ENCODE data around the gene ZNF493. TPM values are rescaled to one million over a fixed set of nuclear protein-coding genes. Genes with fewer than 3 reads are reported as not detected.
A peak's percentile ranks its signal among the peaks of the same experiment; 100 is the strongest.

Gene ZNF493
- total RNA-seq (10 to 100 TPM; 18.1 to 100.0 (median 41.4) TPM), polyA plus RNA-seq (1 to 10 TPM; 2.1 to 5.8 (median 3.2) TPM)
- long read RNA-seq, donor 1: 0 reads
- long read RNA-seq, donor 2, full-length matches to known transcripts: 3 of 3 reads
- long read RNA-seq, donor 2, partial matches to known transcripts: 0 of 3 reads
- long read RNA-seq, donor 2, other reads (novel, unspliced or antisense): 0 of 3 reads
- long read RNA-seq, donor 3, partial matches to known transcripts: 0 of 1 reads
- long read RNA-seq, donor 3, other reads (novel, unspliced or antisense): 0 of 1 reads
- long read RNA-seq, donor 4, partial matches to known transcripts: 0 of 1 reads
- long read RNA-seq, donor 4, other reads (novel, unspliced or antisense): 0 of 1 reads
- long read RNA-seq, donor 5, full-length matches to known transcripts: 2 of 2 reads
- long read RNA-seq, donor 5, partial matches to known transcripts: 0 of 2 reads
- long read RNA-seq, donor 5, other reads (novel, unspliced or antisense): 0 of 2 reads
- long read RNA-seq, donor 6, partial matches to known transcripts: 0 of 4 reads
- long read RNA-seq, donor 6, other reads (novel, unspliced or antisense): 0 of 4 reads
- long read RNA-seq, donor 7, partial matches to known transcripts: 0 of 4 reads
- long read RNA-seq, donor 7, other reads (novel, unspliced or antisense): 0 of 4 reads
- long read RNA-seq, donor 8, full-length matches to known transcripts: 4 of 4 reads
- long read RNA-seq, donor 8, partial matches to known transcripts: 0 of 4 reads
- long read RNA-seq, donor 8, other reads (novel, unspliced or antisense): 0 of 4 reads
- long read RNA-seq, donor 9, partial matches to known transcripts: 0 of 4 reads
- long read RNA-seq, donor 9, other reads (novel, unspliced or antisense): 0 of 4 reads
- long read RNA-seq, donor 10, full-length matches to known transcripts: 1 of 1 reads
- long read RNA-seq, donor 10, partial matches to known transcripts: 0 of 1 reads
- long read RNA-seq, donor 10, other reads (novel, unspliced or antisense): 0 of 1 reads

DNA sequence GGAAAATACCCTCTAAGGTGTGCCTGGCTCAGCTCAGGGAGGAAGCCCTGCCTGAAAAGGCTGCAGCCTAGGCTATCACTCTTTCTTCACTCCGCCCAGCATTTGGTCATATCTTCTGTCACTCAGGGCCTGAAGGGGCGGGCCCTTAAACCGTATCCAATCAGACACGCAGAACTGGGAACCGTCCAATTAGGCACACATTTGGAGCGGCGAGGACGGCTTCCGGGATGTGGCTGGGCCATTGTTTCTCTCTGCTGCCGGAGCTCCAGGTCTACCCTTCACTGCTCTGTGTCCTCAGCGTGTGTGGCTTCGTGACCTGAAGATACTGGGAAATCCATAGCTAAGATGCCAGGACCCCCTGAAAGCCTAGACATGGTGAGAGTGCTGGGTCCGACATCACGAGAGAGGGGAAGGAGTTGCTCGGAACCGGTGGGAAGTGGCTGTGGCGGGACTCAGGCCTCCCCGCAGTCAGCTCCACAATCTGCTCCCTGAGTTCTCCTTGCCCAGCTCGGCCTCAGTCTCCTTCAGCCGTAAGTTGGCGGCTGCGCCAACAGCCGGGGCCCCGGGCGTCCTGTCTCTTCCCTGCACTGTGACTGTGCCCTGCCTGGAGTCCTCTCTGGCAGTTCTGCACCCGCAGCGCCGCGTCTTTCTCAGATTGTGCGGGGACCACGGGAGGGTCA is at the start of gene ZNF493:
Gene ZNF493 (plus strand): TSS at position 241 of the 680 bp plus-strand sequence. CDS start 105 bp downstream, at position 346.
- H3K36me3 ChIP-seq: peaks cover 3 to 28% (median 23%) of the 10 kb centered on the region in 4 donors
- no peaks in the 10 kb centered on the region for H3K27me3 ChIP-seq
- TF ChIP-seq POLR2AphosphoS5 (IDR thresholded peaks at IDR 0.05) (peak; percentile 77 to 88 (median 82)), EP300 (IDR thresholded peaks at IDR 0.05) (no peak), POLR2A (IDR thresholded peaks at IDR 0.05) (peak in 1 of 4 donors; percentile 57)
- TF ChIP-seq, protein P1, sequence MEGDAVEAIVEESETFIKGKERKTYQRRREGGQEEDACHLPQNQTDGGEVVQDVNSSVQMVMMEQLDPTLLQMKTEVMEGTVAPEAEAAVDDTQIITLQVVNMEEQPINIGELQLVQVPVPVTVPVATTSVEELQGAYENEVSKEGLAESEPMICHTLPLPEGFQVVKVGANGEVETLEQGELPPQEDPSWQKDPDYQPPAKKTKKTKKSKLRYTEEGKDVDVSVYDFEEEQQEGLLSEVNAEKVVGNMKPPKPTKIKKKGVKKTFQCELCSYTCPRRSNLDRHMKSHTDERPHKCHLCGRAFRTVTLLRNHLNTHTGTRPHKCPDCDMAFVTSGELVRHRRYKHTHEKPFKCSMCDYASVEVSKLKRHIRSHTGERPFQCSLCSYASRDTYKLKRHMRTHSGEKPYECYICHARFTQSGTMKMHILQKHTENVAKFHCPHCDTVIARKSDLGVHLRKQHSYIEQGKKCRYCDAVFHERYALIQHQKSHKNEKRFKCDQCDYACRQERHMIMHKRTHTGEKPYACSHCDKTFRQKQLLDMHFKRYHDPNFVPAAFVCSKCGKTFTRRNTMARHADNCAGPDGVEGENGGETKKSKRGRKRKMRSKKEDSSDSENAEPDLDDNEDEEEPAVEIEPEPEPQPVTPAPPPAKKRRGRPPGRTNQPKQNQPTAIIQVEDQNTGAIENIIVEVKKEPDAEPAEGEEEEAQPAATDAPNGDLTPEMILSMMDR (IDR thresholded peaks at IDR 0.05): no peak
- peak; percentile 96 to 99 for DNase-seq
- H3K4me1 ChIP-seq: peaks cover 10 to 50% (median 25%) of the 10 kb centered on the region in 4 donors
- peaks cover 0 to 8% (median 3%) of the 10 kb centered on the region in 4 donors for H3K9me3 ChIP-seq
- peak within 1 kb of the TSS; percentile 76 to 91 (median 80) for H3K4me3 ChIP-seq
- intact Hi-C loops (cut with DNase I; ENCODE audit: low total_unique reads): no loop called here
- WGBS, 5 donors: 0 to 1% (median 0%) methylated on average over 24 to 31 of the region's 31 CpGs
- peak within 1 kb of the TSS; percentile 81 to 99 (median 88) for H3K27ac ChIP-seq

DNA sequence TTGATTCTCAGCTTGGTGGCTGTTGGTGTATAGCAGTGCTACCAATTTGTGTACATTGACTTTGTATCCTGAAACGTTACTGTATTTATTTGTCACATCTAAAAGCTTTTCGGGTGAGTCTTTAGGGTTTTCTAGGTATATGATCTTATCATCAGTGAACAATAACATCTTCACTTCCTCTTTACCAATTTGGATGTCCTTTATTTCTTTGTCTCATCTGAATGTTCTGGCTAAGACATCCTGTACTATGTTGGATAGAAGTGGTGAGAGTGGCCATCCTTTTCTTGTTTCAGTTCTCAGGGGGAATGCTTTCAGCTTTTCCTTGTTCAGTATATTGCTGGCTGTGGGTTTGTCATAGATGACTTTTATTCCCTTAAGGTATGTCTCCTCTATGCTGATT is 44.1 kb upstream of the ZNF493 start:
- intact Hi-C loops (cut with DNase I; ENCODE audit: low total_unique reads): no loop called here
- Histone ChIP-seq H3K36me3 (no peaks in the 10 kb centered on the region), H3K27ac (no peak overlapping the region), H3K4me1 (no peaks in the 10 kb centered on the region), H3K27me3 (no peaks in the 10 kb centered on the region), H3K9me3 (peaks cover 0 to 13% (median 2%) of the 10 kb centered on the region in 4 donors), H3K4me3 (no peak overlapping the region)
- WGBS, 5 donors: 28 to 76% (median 63%) methylated on average over 1 to 2 of the region's 2 CpGs
- no peak for DNase-seq
- TF ChIP-seq, protein P1 (IDR thresholded peaks at IDR 0.05): no peak
- TF ChIP-seq POLR2AphosphoS5 (IDR thresholded peaks at IDR 0.05): no peak
- no peak for TF ChIP-seq EP300 (IDR thresholded peaks at IDR 0.05)
- TF ChIP-seq POLR2A (IDR thresholded peaks at IDR 0.05): no peak

DNA sequence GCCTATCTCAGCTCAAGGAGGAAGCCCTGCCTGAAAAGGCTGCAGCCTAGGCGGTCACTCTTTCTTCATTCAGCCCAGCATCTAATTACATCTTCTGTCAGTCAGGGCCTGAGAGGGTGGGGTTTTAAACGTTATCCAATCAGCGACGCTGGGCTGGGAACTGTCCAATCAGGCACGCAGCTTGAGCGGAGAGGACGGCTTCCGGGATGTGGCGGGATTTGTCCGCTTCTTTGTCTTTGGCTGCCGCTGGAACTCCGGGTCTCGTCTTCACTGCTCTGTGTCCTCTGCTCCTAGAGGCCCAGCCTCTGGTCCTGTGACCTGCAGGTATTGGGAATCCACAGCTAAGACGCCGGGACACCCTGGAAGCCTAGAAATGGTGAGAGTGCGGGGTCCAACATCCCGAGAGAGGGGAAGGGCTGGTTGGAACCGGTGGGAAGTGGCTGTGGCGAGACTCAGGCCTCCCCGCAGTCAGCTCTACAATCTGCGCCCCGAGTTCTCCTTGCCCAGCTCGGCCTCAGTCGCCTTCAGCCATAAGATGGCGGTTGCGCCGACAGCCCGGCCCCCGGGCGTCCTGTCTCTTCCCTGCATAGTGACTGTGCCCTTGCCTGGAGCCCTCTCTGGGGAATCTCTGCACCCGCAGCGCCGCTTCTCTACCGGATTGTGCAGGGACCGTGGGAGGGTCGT is 38.0 kb upstream of the ZNF493 start, which contains the start of gene ZNF738:
Gene ZNF738 (plus strand): TSS at position 233 of the 684 bp plus-strand sequence. CDS start 141 bp downstream, at position 374.
- intact Hi-C loops (cut with DNase I; ENCODE audit: low total_unique reads): no loop called here
- Histone ChIP-seq H3K9me3 (peaks cover 0 to 3% (median 0%) of the 10 kb centered on the region in 4 donors), H3K27ac (peak within 1 kb of the TSS; percentile 72 to 88 (median 76)), H3K4me3 (peak within 1 kb of the TSS; percentile 67 to 77 (median 72)), H3K27me3 (no peaks in the 10 kb centered on the region), H3K4me1 (peaks cover 0 to 13% (median 0%) of the 10 kb centered on the region in 4 donors), H3K36me3 (peaks cover 3 to 17% (median 15%) of the 10 kb centered on the region in 4 donors)
- 0 to 1% (median 0%) methylated on average over 18 to 36 of the region's 36 CpGs for WGBS, 5 donors
- DNase-seq: peak; percentile 89 to 98
- TF ChIP-seq POLR2AphosphoS5 (IDR thresholded peaks at IDR 0.05) (peak in 2 of 3 donors; percentile 43 to 45), EP300 (IDR thresholded peaks at IDR 0.05) (no peak)

DNA sequence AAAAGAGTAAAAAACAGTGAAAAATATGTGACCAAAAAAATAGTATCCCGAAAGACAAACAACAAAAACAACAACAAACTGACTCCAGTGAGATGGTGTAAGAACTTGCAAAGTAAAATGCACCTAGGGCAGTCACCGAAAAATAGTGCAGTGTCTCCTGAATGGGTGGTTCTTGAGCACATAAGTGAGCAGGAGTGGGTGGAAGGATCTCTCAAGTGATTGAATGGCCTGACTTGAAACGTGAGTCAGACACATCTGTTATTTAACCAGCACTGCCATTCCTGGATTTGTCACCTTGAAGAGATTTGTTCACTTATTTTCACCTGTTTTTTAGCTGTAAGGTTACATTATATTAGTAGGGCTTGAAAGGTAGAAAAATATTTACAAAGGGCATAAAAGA is 34.6 kb upstream of the ZNF493 start:
- Histone ChIP-seq H3K4me1 (peaks cover 0 to 13% (median 0%) of the 10 kb centered on the region in 4 donors), H3K27ac (no peak overlapping the region), H3K4me3 (no peak overlapping the region), H3K36me3 (peaks cover 3 to 43% (median 38%) of the 10 kb centered on the region in 4 donors), H3K9me3 (peaks cover 0 to 9% (median 0%) of the 10 kb centered on the region in 4 donors), H3K27me3 (no peaks in the 10 kb centered on the region)
- DNase-seq: no peak
- no peak for TF ChIP-seq POLR2AphosphoS5 (IDR thresholded peaks at IDR 0.05)
- intact Hi-C loops (cut with DNase I; ENCODE audit: low total_unique reads): no loop called here
- WGBS, 5 donors: 87 to 95% (median 94%) methylated on average over 3 of the region's 3 CpGs

Data from stomach (tissue), 19 donors.